Activated gamma-delta T cell treated with Interleukin-2 at 50 U/mL for 16 hours (primary cell): Measurements from ENCODE around the gene ABLIM3.

Experiments
- DNase-seq: peaks from one replicate; pipeline ENCODE4 v3.0.0-alpha.2; 2020

Gene ABLIM3

GRCh38 chr5:149141224-149141956, at the start of gene ABLIM3:
ABLIM3 (plus strand) TSS chr5:149141493; CDS start chr5:149142096, 603 bp downstream.
- DNase-seq = peak; percentile 64

DNA sequence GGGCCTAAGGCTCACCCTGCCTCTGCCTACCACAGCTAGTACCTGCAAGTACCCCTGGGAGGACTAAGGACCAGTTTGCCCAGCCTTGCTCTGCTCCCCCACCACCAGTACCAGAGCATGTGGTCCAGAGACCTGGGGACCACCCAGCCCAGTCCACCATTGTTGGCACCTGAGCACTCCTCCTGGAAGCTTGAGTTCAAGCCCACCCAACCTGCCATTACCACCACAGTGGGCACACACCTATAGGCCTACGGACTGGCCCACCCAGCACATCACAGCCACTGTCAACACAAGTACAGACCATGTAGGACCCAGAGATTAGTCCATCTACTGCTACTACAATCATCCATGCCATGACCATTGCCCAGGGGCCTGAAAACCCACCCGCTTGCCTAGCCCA, 47.7 kb upstream of the ABLIM3 start:
- DNase-seq = no peak

- DNase-seq = no peak
Measured at GRCh38 chr5:149094996-149095395, 46.3 kb upstream of the ABLIM3 start.

DNA sequence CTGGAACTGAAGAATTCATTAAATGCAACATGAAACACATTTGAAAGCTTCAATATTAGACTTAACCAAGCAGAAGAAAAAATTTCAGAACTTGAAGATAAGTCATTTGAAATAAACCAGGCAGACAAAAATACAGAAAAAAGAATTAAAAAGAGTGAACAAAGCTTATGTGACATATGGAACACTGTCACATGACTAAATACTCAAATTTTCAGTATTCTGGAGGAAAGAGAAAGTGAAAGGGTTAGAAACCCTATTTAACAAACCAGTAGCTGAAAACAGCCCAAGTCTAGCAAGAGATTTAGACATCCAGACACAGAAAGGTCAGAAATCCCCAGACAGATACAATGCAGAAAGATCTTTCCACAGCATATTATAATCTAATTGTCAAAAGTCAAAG, 41.4 kb upstream of the ABLIM3 start:
- DNase-seq = no peak

DNA sequence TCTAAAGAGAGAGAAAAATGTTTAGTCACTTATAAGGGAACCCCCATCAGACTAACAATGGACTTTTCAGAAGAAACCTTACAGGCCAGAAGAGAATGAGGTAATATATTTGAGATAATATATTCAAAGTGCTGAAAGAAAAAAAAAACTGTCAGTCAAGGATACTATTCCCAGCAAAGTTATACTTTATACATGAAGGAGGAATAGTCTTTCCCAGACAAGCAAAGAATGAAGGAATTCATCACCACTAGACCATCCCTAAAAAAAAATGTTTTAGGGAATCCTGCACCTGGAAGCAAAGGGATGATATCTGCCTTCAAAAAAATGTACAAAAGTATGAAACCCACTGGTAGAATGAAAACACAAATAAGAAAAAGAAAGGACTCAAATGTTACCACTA, 41.0 kb upstream of the ABLIM3 start:
- no peak for DNase-seq

- DNase-seq = no peak
Measured at GRCh38 chr5:149108651-149109280, 32.5 kb upstream of the ABLIM3 start.

DNA sequence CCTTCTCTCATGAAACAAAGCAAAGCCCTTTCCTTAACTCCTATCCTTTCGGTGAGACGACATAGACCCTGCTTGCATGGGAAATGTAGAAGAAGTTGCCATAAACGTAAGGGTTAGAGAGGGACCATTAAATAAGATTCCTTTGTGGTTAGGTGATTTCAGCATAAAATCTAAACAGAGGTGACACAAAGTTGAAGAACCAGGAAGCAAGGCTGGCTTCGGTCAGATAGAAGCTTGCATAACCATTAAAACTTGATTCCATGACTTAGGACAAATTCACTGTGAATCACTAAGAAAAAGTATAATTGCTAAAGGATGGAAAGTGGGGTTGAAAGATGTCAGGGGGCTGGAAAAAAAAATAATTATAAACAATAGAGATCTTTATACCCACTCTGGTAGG, 30.9 kb upstream of the ABLIM3 start:
- DNase-seq = no peak

GRCh38 chr5:149113669-149114068, 27.6 kb upstream of the ABLIM3 start:
- no peak for DNase-seq

GRCh38 chr5:149114403-149115312, 26.6 kb upstream of the ABLIM3 start:
- DNase-seq = peak; percentile 23

- DNase-seq = no peak
Measured at GRCh38 chr5:149117970-149118369, 23.3 kb upstream of the ABLIM3 start.

DNA sequence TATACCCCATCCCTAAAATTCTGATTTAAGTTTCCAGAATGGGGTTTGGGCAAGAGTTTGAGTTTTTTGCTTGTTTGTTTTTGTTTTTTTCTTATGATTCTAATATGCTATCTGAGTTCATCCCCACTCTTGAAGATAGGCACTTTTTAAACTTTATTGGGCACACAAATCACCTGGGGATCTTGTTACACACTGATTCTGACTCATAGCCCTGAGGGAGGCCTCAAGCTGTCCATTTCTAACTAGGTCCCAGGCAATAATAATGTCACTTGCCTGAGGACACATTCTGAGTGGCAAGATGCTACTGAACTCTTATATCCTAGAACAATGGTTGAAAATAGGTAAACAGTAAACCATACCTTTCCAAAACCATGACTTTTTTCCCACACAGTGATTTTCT, 22.8 kb upstream of the ABLIM3 start:
- DNase-seq = no peak

GRCh38 chr5:149121145-149121544, 20.1 kb upstream of the ABLIM3 start:
- no peak for DNase-seq

GRCh38 chr5:149123211-149123610, 18.1 kb upstream of the ABLIM3 start:
- no peak for DNase-seq

GRCh38 chr5:149125386-149125891, 15.9 kb upstream of the ABLIM3 start:
- no peak for DNase-seq

- DNase-seq = no peak
Measured at GRCh38 chr5:149126906-149127305, 14.4 kb upstream of the ABLIM3 start.

- DNase-seq = no peak
Measured at GRCh38 chr5:149127394-149127955, 13.8 kb upstream of the ABLIM3 start.

DNA sequence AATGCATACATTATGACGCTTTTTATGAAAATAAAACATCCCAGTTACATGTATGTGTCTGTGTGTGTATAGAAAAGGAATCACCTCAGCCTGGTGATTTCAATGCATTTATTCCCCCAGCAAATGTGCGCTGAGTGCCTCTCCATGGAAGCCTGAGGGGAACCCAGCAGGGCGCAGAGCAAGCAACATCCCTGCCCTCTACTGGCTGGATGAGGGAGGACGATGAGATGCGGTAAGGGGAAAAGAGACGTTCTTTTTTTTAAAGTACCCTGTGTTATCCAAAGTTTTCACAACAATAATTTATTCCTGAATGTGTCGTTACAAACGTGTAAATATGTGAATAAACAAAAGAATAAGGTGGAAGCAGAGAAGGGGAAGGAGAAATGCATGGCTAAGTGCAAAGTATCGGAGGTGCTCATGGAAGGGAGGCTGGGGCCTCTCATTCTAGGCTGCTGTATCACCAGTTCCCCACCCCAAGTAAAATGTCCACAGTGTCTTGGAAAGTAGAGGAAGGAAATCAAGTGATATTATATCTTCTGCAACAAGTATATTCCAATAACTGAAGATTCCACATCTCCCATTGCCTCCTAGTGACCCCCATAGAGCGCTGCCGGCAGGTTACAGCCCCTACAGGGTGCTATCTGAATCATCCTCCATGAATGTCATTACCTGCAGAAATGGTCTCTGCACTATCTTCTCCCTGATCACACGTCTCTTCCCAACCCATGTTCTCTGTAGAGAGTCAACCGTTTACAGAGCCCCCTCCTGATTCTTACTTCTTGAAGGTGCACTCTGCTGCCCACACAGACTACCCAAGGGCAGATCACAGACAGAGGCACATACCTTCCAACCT, 13.0 kb upstream of the ABLIM3 start:
- no peak for DNase-seq

DNA sequence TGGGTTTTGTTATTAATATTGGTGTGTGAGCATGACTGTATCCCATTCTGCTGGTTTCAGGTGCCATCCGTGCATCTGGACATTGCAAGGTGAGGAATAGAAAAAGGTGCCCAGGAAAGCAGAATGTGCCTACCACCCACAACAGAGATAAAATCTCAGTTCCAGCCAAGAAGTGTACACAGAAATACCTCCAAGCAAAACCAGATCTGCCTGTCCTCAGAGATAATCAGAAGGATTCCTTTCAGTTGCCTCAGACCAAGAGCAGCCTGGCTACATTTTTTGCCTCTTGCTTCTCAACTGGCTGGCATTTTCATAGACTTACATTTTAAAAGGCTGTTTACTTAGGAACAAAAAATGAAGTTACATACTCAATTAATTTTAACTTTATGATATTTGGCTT, 12.1 kb upstream of the ABLIM3 start:
- DNase-seq = no peak

DNA sequence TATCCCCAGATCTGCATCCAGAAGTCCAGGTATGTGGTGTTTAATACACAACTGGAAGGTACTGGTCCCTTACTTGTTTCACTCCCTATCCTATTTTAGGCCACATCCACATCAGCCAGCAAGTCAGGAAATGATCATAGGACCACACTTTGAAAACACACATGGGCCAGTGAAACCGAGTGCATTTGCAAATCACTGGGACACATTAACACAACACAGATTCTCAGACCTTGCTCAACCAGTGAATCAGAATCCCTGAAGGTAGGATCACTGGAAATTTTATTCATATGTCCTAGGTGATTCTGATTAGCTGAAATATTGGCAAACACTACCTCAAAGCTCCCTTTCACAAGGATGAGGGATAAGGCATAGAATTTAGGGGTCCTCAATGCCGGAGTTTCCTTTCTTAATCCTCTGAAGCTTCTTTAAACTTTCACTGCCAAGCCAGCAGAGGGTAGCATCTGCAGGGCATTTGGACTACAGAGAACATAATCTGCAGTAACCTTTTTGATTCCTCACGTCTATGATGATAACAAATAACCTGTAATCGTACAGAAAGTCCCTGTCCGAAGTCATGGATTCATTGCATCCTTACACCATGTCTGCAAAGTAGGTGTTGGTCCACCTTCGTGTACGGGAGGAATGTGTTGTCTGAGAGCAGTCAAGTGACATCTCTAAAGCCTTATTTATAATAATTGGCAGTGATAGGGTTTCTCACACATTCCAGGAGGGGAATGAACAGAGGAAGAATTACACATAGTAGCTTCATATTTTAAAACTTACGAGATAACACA, 11.0 kb upstream of the ABLIM3 start:
- no peak for DNase-seq

GRCh38 chr5:149132474-149132873, 8.8 kb upstream of the ABLIM3 start:
- no peak for DNase-seq
